NCI-H748 (cell line): ENCODE data around the gene MGAT5B.
"Not testable (repeated sequence)": the region's sequence is repeated elsewhere in the genome, so short reads cannot be mapped to it uniquely, and the experiment has no call there.

ENCODE experiments used
- DNase-seq: peaks from one replicate; lab custom pipeline; 2025; ENCODE audit not compliant: unreplicated experiment; lab: John Stamatoyannopoulos, UW

Gene MGAT5B

DNA sequence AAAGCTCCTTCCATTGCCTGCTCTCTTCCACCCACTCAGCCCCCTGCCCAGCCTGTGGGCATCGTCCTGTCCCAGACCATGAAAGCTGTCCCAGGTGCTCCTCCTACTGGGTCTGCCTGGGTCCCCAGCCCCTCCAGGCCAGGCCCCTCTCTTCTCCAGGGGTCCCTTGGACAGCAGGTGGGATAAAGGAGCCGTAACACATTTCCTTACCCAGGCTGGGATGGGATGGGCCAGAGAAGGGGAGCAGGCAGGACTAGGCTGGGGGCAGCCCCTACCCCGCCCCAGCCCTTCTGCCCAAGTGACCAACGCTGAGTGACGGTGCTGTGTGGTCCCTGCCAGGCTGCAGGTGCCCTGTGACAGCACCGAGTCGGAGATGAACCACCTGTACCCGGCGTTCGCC, 80.1 kb downstream of the MGAT5B start:
- no peak for DNase-seq

DNA sequence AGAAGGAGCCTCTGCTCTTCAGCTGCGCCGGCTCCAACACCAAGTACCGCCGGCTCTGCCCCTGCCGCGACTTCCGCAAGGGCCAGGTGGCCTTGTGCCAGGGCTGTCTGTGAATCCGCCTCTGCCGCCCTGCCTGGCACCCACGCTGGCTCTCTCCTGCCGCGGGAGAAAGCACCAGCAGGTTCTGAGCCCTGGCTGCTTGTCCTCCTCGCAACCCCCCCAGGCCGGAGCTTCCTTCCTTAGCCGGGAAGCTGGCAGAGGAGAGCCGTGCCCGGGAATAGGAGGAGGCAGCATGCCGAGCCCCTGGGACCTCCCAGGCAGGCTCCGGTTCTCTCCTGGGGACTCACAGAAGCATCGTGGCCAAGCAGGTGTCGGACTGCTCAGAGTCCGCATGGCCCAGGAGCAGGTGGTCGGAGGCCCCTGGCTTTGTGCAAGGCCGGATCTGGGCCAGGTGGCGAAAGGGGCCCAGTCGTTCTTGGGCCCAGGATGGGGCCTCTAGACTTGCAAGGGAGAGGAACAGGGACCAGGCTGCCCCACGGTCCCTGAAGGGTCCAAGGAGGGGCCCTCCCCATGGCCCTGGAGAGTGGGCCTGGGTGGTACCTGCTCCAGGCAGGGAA, 80.6 kb downstream of the MGAT5B start:
- DNase-seq = no peak

DNA sequence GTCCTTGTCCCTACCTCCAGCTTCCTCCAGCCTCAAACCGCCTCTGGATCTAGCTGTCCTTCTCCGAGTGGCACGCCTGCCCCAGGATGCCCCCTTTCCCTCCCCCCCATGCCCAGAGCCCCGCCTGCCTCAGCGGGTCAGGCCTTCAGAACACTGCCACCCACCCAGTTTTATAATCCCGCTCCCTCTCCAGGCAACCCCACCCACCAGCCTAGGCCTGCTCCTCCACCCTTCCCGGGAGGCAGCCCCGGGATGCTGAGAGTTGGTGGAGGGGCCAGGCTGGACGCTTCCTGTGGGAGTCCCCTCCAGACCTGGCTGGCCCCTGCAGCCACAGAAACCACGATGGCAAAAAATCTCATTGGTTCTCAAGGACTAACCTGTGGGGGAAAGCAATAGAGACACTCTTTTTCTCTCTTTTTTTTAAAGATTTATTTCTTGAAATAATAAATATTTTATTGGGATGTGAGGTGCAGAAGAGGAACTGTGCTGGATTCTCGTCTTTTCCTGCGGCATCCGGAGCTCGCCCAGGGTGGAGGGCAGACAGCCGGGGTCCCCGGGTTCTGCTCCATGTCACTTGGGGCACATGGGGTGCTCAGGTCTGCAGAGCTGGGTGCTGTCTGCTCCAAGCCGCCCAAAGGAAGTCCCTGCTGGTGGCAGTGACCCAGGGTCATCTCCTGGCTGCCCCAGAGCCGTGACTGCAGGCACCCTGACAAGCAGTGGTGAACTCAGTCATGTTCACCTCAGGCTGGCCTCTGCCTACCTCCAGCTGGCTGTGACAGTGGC, 81.9 kb downstream of the MGAT5B start:
- DNase-seq = no peak

DNA sequence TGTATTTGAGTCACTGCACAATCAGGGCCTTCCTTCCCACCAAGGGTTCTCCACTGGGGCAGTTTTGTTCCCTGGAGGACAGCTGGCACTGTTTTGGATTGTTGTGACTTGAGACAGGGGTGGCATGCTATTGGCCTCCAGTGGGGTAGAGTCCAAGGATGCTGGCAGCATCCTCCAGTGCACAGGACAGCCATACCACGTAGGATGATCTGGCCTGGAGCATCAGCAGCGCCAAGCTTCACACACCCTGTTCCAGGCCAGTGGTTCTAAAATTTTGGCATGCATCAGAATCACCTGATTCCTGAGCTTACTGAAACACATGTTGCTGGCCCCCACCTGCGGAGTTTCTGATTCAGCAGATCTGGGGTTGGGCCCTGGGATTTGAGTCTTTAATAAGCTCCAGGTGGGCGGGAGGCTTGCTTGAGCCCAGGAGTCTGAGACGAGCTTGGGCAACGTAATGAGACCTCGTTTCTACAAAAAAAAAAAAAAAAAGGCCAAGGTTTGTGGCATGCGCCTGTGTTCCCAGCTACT, 83.2 kb downstream of the MGAT5B start:
- DNase-seq = no peak

DNA sequence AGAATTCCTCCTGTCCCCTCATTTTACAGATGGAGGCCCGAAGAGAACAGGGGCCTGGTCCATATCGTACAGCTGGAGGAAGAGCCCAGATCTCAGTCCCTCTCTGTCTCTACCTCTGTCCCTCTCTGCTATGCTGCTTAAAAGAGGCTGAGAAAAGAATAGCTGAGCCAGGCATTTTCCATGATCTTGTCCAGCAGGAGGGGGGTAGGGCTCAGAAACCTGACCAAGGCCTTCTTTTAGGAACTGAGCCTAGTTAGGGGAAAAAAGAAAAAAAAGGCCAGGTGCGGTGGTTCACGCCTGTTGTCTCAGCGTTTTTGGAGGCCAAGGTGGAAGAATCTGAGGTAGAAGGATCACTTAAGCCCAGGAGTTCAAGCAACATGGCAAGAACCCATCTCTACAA, 84.2 kb downstream of the MGAT5B start:
- DNase-seq = no peak

DNA sequence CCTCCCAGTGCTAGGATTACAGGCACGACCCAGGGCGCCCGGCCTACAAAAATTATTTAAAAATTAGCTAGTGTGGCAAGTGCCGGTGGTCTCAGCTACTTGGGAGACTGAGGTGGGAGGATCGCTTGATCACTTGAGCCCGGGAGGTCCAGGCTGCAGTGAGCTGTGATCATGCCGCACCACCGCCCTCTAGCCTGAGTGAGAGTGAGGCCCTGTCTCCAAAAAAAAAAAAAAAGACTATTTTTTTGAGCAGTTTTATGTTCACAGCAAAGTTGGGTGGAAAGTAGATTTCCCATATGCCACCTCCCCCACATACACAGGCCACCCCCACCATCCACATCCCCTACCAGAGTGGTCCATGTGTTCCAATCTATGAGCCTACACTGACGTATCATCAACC, 84.9 kb downstream of the MGAT5B start:
- no peak for DNase-seq

DNA sequence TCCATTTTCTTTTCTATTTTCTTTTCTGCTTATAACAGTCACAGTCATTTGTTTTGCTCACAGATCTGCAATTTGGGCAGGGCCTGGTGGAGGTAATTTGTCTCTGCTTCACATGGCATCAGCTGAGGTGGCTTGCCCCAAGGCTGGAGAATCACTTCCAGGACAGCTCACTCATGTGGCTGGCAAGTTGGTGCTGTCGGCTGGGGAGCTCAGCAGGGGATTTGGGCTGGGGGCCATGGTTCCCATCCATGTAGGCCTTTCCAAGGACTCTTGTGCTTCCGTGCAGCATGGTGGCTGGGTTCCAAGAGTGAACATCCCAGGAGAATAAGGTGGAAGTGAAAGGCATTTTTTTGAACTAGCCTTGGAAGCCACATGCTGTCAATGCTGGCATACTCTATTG, 85.7 kb downstream of the MGAT5B start:
- DNase-seq = no peak

DNA sequence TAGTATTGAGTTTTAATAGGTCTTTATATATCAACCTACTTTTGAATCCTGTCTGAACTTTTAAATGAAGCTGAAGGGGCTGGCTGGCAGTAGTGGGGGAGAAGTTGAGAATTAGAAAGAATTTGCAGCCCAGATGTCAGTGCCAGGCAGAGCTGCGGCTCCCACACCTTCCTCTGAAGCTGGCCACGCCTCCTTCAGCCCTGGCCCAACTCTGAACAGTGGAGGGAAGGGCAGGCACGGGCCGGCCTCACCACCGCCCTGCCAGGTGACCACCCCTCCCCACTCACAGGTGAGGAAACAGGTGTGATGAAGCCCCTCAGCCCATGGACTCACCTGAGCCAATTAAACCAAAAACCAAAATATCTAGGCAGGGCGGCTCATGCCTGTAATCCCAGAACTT, 87.0 kb downstream of the MGAT5B start:
- no peak for DNase-seq

DNA sequence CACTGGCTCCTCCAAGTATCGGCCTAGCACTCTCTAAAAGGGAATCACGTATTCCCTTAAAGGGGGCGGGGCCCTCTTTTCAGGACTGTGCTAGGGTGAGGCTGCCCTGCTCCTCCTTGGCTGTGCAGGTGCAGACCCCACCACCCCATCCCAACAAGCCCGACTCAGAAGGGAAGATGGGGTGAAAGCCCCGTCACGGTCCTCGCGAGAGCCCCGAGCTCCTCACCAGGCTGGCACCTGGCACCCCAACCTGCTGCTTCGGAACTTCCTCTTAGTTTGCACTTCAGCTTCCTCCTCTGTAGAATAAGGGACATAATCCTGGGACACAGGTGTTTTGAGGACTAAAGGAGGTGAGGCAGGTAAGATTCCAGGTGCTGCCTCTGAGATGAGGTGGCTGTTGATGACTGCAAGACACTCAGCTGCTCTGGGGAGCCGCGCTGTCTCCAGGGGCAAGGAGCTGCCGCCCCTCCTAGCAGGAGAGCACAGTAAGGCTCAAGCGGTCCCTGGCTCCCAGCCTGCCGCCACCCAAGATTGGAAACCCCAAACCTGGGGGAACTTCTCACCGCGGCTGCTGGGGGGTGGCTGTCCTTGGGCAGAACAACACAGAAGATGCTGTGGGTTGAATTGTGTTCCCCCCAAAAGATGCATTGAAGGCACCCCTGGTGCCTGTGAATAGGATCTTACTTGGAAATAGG, 88.8 kb downstream of the MGAT5B start:
- no peak for DNase-seq

DNA sequence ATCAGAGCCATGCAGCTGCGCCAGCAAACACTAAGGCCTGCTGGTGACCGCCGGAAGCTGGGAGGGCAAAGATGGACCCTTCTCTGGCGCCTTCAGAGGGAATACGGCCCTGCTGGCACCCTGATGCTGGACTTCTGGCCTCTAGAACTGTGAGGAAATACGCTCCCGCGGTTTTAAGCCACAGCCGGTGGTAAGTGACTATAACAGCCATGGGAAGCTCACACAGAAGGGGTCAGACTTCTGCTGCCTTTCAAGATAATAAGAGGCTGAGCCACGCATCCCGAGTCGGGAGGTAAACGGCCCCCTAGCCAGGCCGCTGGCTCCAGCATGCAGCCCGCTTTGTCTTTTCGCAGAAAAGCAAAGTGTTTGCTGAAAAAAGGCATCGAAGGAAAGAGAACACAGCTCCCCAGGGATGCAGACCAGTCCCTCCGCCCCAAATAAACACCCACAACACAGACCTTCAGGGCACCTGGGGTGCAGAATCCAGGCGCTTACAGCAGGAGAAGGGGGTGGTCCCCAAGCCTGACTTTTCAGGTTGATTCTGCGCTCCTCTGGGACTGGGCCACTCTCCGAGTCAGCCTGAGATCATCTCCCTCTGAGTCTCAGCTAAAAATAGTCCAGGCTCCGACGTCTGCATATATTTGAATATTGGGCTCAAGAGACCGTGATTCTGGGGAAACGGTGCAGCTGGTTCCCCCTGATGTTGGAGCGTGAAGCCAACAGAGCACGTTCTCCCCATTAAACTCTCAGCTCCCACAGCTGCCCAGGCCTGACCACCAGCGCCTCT, 89.7 kb downstream of the MGAT5B start:
- DNase-seq = no peak

DNA sequence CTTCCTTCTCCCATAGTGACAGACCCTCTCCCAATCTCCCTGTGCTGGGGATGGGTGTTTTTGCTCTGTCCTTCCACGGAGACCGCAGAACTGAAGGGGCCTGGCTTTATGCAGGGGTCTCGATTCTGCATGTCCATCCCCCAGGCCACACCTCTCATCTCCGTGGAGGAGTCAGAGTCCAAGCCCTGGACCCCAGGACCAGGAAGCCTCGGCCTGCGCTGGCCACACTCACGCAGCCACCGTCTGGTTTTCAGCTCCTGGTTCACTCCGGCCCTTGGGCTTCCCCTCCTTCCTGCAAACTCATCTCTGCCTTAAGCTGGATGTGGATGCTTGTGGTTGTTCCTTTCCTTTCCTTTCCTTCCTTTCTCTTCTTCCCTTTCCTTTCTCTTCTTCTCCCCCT, 90.8 kb downstream of the MGAT5B start:
- no peak for DNase-seq

DNA sequence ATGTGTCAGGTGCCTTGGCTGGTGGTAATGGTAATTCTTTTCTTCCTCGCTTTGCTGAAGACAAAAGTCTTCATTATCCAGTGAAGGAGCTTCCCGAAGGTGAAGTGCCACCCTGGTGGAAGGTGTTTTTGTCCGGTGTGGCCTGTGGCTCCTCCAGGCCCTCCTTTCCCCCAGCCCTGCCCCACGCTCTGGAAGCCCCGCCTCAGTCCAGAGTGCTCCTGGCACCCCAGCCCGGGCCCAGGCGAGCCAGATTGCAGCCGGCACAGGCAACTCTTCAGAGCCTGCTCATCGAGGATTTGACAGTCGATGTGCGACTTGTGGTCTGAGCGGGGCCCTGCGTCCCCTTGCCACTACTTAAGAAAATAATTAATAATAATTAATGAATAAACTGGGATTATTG, 93.7 kb downstream of the MGAT5B start:
- no peak for DNase-seq

DNA sequence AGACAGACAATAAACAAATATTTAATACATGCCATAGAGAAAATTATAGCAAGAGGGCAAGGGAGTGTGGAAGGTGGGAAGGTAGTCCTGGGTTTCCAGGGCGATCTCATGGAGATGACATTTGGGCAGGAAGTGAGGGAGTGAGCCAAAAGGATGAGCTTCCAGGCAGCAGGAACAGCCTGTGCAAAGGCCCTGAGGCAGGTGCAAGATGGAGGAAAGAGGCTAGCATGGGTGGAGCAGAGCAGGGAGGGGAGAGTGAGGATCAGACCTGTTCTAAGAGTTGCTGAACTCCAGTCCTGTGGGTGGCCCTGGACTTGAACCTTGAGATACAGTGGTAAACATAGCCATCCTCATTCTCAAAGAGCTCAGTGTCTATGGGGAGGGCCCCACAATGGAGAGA, 94.7 kb downstream of the MGAT5B start:
- no peak for DNase-seq

DNA sequence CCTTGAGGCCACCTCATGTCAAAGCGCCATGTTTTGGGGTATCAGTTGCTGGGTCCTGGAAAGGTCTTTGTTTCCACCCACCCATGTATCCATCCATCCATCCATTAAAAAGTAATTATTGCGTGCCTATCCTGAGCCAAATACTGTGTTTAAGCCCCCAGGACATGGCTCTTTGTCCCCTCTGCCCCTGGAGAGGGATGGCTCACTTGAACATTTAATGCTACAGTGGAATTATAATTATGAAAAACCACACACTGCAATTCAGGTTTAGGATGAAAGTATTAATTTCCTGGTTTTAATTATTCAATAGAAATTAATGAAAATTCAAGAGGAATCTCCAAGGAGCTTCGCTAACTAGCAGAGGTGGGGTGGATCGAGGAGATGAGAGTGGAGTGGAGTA, 97.8 kb downstream of the MGAT5B start:
- DNase-seq = no peak

DNA sequence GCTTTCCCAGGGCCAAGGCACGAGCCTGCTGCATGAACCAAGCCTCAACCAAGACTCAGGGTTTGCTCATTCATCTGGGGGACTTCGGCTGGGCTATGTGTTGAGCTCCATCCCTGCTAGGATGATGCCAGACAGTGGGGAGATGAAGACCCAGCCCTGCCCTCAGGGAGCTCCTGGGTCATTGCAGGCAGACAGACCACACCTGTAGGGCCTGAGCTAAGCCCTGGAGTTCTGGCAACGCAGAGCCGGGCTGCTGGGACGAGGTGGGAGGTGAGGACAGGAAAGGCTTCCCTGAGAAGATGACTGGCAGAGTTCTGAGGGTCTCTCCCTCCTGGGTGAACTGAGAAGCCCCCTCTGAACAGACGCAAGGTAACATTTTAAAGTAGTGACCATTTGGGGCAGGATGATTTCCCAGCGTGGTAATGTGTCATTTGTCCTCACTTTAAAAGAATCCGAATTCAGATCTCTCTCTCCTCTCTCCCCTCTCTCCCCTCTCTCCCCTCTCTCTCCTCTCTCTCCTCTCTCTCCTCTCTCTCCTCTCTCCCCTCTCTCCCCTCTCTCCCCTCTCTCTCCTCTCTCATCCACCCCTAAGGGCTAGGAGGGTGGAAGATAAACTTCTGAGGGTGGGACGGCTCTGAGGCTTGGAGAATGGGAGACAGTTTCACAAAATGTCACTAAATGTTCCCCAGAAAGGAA, 98.4 kb downstream of the MGAT5B start:
- no peak for DNase-seq

DNA sequence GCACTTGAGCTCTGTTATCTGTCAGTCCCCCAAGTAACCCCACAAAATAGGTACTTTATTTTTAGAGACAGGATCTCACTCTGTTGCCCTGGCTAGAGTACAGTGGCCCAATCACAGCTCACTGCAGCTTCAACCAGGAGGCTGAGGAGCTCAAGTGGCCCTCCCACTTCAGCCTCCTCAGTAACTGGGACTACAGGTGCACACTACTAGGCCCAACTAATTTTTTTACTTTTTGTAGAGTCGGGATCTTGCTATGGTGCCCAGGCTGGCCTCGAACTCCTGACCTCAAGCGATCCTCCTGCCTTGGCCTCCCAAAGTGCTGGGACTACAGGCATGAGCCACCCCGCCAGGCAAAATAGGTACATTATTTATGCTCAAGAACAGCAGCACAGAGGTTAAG, 99.6 kb downstream of the MGAT5B start:
- no peak for DNase-seq

DNA sequence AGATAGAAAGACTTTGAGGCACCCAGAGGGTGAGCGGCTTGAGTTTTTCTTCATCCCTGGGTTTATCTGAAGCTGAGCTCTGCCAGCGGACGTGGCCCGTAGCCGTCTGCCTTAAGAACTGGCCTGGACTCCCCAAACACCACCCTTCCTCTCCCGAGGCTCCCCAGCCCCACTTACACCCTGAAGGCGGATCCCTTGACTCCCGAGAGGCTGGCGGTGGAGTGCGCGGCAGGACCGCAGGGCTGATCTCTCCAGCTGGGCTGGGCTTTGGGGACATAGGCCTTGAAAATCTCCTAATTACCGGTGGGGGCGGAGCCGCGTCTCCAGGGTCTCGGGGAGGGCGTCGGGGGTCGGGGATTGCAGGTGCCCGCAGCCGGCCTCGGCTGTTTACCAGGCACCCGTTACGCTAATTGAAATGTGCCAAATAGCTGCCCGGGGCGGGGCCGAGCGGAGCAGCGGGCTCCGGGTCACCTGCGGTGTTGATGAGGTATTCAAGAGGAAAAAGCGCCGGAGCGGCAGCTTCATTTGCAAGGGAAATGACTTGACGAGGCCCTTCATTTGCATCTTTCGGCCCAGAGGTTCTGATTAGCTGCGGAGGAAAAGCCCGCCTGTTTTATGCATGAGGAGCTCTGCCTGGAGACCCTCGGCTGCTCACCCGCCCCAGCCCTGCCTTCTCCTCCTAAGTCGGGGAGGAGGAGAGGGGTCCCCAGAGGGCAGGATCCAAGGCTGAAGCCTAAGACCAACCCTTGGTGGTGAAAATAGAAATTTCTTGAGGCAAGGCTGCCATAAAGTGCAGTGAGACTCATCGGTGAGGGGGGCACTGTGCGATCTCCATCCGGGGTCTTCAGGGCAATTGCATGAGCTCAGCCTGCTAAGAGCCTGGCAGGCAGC, 100.7 kb downstream of the MGAT5B start:
- peak; percentile 94 for DNase-seq

DNA sequence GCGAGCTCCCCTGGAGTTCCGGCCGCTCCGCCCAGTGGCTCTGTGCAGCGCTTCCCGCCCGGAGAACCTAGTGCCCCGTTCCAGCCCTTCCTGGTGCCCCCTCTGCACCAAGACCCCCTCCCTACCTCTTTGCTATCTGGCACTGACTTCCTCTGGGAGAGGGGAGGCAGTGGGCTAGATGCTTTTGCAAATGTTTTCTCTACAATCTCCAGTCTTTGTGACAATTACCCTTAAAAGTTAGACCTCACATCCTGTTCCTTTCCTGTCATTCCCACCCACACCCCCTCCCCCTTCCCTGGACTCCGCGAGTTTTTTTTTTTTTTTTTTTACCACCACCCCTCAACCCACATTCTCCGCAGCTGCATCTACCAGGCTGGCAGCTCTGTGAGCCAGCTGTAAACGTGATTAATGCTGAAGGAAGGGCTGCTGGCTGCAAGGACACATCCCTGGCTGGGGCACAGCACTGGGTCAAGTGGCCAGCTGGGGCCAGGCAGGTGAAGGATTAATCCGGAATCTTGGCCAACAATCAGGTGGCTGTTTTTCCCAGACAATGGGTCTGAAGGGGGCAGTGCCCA, 101.5 kb downstream of the MGAT5B start:
- peak; percentile 66 for DNase-seq

DNA sequence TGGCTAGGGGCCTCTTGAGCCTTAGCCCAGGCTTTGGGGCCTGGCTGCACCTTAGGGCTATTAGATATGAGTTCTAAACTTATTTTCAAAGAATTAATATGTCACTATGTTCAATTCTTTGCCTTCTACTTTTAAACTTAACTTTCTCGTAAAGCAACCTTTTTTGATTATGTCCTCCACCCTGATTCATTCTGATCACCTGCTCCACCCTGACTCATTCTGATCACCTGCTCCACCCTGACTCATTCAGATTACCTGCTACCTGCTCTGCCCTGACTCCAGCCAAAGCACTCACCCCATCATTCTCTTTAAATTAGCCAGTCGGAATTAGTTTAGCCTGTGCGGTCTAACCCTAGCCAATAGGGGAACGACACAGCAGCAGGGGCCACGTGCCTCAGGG, 102.0 kb downstream of the MGAT5B start:
- DNase-seq = not testable (repeated sequence)
